ENCODE data around the gene SLC15A1.

DNA sequence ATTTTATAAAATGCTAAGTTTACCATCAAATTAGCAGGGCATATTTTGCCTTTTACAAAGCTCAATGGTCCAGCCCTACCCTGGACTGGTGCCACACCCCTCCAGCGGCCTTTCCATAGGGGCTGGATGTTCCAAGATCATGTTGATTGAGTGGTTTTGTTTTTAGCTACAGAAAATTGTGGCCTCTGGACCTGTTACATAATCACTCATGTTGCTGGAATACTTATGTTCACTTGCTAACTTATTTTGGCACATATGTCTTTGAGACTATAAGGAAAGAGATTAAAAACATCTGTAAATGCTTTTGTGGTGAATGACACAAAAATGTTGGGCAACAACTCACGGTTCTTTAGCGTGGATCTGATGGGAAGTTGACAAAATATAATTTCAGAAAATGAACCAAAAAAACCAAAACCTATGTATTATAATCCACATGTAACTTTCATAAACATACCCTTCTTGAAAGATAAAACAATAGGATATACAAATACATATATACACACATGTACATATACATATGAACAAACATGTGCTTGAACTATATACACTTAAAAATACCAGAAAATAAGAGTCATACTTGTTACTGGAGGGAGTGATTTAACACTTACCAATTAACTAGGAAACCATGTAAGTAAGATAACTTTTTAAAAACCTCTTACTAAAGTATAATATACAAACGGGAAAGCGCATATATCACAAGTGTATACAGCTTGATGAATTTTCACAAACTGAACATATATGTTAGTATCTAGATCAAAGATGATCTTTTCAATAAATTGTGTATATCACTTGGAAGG lies 46.6 kb upstream of the SLC15A1 start:
- TF ChIP-seq CTCF (IDR thresholded peaks at IDR 0.05 in 8 of 11, conservative IDR thresholded peaks at IDR 0.05 in 3 of 11) (no peak), POLR2A (IDR thresholded peaks at IDR 0.05) (no peak)
